Keratinocyte (primary cell): ENCODE measurements around the gene POR.

ENCODE experiments used
- EZH2 ChIP-seq: IDR thresholded peaks from one replicate; pipeline ENCODE4 v1.6.1; 2012; ENCODE audit warnings: inconsistent platforms, mild to moderate bottlenecking, low read length, moderate library complexity
- TF ChIP-seq, protein P1 (sequence below), 3 experiments: IDR thresholded peaks in 1 of 3; conservative IDR thresholded peaks in 1 of 3; optimal IDR thresholded peaks in 1 of 3; 2 replicates in 2 of 3; 3 replicates in 1 of 3; pipeline versions ENCODE3 to v1.5.1; 2011; ENCODE audit warnings: low read length in 3 of 3, mild to moderate bottlenecking in 3 of 3, moderate library complexity in 2 of 3, control low read depth in 1 of 3, inconsistent platforms in 1 of 3; ENCODE audit not compliant: insufficient read depth in 2 of 3; ENCODE audit errors: extremely low read depth in 1 of 3

DNA sequence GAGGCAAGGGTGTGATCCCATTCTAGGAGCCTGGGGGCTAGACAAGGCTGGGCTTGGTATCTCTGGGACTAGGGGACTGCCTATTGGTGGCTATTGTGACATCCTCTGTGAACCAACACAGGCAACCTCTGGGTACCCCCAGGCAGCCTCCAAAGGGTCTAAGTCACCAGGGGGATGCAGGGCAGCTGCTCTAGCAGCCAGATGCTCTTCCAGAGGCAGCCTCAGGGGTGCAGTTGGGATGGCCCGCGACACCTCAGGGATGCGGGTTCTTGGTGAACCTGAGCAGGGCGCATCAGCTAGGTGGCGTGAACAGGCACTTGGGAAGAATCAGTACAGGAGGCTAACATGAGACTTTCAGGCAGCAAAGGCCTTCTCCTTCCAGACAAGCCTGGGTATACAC lies 81.0 kb downstream of the POR start:
- TF ChIP-seq, protein P1, sequence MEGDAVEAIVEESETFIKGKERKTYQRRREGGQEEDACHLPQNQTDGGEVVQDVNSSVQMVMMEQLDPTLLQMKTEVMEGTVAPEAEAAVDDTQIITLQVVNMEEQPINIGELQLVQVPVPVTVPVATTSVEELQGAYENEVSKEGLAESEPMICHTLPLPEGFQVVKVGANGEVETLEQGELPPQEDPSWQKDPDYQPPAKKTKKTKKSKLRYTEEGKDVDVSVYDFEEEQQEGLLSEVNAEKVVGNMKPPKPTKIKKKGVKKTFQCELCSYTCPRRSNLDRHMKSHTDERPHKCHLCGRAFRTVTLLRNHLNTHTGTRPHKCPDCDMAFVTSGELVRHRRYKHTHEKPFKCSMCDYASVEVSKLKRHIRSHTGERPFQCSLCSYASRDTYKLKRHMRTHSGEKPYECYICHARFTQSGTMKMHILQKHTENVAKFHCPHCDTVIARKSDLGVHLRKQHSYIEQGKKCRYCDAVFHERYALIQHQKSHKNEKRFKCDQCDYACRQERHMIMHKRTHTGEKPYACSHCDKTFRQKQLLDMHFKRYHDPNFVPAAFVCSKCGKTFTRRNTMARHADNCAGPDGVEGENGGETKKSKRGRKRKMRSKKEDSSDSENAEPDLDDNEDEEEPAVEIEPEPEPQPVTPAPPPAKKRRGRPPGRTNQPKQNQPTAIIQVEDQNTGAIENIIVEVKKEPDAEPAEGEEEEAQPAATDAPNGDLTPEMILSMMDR (optimal IDR thresholded peaks at IDR 0.05 in 1 of 3, IDR thresholded peaks at IDR 0.05 in 1 of 3, conservative IDR thresholded peaks at IDR 0.05 in 1 of 3; ENCODE audit: extremely low read depth in 1 of 3, insufficient read depth in 2 of 3, low read length in 3 of 3), result no peak
- TF ChIP-seq EZH2, result no peak
